Retina (tissue), 1 donor: ENCODE data around the gene GNPDA2.
A peak's percentile ranks its signal among the peaks of the same experiment; 100 is the strongest.
"Not testable (repeated sequence)": the region's sequence is repeated elsewhere in the genome, so short reads cannot be mapped to it uniquely, and the experiment has no call there.

Source experiments
- DNase-seq: peaks from one replicate; pipeline ENCODE4 v3.0.0-alpha.2; 2016

Gene GNPDA2

GRCh38 chr4:44726038-44726871 is at the start of gene GNPDA2:
GNPDA2 (minus strand) TSS chr4:44726556; CDS start chr4:44722207, 4,349 bp downstream.
- DNase-seq: peak; percentile 93

- no peak for DNase-seq
Observed at GRCh38 chr4:44772340-44772739, 46.0 kb upstream of the GNPDA2 start.

- no peak for DNase-seq
Observed at GRCh38 chr4:44771789-44772188, 45.4 kb upstream of the GNPDA2 start.

- DNase-seq: no peak
Observed at GRCh38 chr4:44766453-44766852, 40.1 kb upstream of the GNPDA2 start.

GRCh38 chr4:44765116-44765515 is 38.8 kb upstream of the GNPDA2 start:
- no peak for DNase-seq

- no peak for DNase-seq
Observed at GRCh38 chr4:44761306-44761705, 35.0 kb upstream of the GNPDA2 start.

- DNase-seq: peak; percentile 28
Observed at GRCh38 chr4:44760142-44760898, 34.0 kb upstream of the GNPDA2 start.

- no peak for DNase-seq
Observed at GRCh38 chr4:44756559-44756958, 30.2 kb upstream of the GNPDA2 start.

GRCh38 chr4:44740201-44740600 is 13.8 kb upstream of the GNPDA2 start:
- DNase-seq: no peak

GRCh38 chr4:44738615-44739014 is 12.3 kb upstream of the GNPDA2 start:
- DNase-seq: no peak

- DNase-seq: no peak
Observed at GRCh38 chr4:44736900-44737299, 10.5 kb upstream of the GNPDA2 start.

- DNase-seq: not testable (repeated sequence)
Observed at GRCh38 chr4:44728694-44729093, 2.3 kb upstream of the GNPDA2 start.

GRCh38 chr4:44727471-44727870 is 1.1 kb upstream of the GNPDA2 start:
- DNase-seq: no peak

- no peak for DNase-seq
Observed at GRCh38 chr4:44725726-44726037, 674 bp downstream of the GNPDA2 start.

GRCh38 chr4:44725166-44725565 is 1.2 kb downstream of the GNPDA2 start:
- no peak for DNase-seq

GRCh38 chr4:44722001-44722400 is 4.4 kb downstream of the GNPDA2 start:
- DNase-seq: no peak

GRCh38 chr4:44720371-44720770 is 6.0 kb downstream of the GNPDA2 start:
- peak; percentile 33 for DNase-seq

GRCh38 chr4:44716597-44716996 is 9.8 kb downstream of the GNPDA2 start:
- no peak for DNase-seq

GRCh38 chr4:44713125-44713524 is 13.2 kb downstream of the GNPDA2 start:
- no peak for DNase-seq

- no peak for DNase-seq
Observed at GRCh38 chr4:44704673-44705072, 21.7 kb downstream of the GNPDA2 start.

- DNase-seq: no peak
Observed at GRCh38 chr4:44701037-44701436, 25.3 kb downstream of the GNPDA2 start.

GRCh38 chr4:44700427-44700826 is 25.9 kb downstream of the GNPDA2 start:
- DNase-seq: no peak

GRCh38 chr4:44684648-44685047 is 41.7 kb downstream of the GNPDA2 start:
- DNase-seq: no peak

- no peak for DNase-seq
Observed at GRCh38 chr4:44679060-44679459, 47.3 kb downstream of the GNPDA2 start.
